ENCODE results near the gene MDFI.

DNA sequence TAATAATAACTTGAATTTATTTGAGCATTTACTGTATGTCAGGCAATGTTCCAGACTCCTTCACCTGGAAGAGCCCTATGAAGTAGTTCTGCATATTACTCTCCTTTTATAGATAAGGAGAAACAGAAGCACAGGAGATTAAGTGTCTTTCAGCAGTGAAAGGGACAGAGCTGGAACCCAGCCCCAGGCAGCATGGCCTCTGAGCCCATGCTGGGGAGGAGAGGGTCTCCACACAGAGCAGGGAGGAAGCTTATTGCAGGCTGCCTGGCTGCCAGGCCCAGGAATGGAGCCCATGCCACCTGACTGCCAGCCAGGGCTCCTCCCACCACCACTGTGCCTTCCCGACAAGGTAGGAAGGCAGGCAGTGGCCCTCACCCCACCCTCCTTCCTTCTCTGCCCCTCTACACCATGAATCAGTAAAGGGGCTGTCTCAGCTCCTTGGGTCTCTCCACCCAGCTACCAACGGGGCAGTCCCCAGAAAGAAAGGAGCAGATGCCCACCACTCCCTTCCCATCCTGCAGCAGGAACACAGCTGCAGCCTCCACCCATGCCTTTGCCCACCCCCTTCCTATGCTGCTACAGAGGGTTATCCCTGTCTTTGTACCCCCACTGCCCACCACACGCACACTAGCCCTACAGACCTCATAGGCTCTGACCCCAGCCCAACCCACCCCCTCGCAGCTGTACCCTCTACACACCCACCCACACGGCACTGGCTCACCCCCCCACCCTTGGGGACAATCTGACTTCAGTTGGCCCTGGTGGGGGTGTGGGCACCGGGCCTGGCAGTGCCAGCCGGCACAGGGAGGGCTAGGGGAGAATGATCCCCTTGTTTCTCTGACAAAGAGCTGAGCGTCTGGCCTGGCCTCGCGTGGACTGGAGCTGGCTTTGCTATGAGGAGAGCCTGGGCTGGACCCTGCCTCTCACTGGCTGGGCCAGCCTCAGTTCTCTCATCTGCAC is 55.3 kb downstream of the MDFI start:
- TF ChIP-seq, protein P1, sequence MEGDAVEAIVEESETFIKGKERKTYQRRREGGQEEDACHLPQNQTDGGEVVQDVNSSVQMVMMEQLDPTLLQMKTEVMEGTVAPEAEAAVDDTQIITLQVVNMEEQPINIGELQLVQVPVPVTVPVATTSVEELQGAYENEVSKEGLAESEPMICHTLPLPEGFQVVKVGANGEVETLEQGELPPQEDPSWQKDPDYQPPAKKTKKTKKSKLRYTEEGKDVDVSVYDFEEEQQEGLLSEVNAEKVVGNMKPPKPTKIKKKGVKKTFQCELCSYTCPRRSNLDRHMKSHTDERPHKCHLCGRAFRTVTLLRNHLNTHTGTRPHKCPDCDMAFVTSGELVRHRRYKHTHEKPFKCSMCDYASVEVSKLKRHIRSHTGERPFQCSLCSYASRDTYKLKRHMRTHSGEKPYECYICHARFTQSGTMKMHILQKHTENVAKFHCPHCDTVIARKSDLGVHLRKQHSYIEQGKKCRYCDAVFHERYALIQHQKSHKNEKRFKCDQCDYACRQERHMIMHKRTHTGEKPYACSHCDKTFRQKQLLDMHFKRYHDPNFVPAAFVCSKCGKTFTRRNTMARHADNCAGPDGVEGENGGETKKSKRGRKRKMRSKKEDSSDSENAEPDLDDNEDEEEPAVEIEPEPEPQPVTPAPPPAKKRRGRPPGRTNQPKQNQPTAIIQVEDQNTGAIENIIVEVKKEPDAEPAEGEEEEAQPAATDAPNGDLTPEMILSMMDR (IDR thresholded peaks at IDR 0.05), result no peak
- no peak for TF ChIP-seq POLR2A (IDR thresholded peaks at IDR 0.05)
